GM18526 (cell line): ENCODE data around the gene GPRC5C.

ENCODE experiments used
- POLR2A ChIP-seq: IDR thresholded peaks from 3 replicates; pipeline ENCODE4 v1.6.1; 2011; ENCODE audit not compliant: insufficient read length; ENCODE audit errors: extremely low read depth

Gene GPRC5C

DNA sequence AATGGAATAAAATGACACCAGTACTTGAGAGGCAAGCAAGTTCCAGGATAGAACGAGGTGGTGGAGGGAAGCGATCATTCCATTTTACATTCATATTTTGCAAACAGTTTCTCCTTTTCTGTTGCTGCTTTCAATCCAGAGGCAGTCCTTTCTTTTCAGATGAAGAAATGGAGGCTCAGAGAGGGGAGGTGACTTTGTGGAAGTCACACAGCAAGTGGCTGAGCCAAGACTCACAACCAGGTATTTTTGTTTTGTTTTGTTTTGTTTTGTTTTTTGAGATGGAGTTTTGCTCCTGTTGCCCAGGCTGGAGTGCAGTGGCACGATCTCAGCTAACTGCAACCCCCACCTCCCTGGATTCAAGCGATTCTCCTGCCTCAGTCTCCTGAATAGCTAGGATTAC, 35.3 kb upstream of the GPRC5C start:
- TF ChIP-seq POLR2A: no peak

DNA sequence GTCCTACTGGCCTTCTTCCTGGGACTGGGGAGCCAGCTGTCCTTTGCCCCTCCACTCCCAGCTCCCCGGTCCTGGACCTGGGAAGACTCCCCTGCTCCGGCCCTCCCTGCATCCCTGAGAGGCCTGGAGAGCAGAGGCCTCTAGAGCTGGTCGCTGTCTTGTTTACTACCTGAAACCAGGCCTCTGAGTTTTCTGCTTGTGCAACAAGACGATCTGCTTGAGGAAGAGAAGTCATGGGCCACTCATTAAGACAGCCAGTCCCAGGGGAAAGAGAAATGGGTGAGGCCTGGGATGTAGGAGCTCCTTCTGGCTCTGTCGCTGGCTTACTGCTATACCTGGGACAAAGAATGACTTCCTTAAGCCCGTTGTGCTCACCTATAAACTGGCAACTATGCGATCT, 29.8 kb upstream of the GPRC5C start:
- TF ChIP-seq POLR2A: no peak

DNA sequence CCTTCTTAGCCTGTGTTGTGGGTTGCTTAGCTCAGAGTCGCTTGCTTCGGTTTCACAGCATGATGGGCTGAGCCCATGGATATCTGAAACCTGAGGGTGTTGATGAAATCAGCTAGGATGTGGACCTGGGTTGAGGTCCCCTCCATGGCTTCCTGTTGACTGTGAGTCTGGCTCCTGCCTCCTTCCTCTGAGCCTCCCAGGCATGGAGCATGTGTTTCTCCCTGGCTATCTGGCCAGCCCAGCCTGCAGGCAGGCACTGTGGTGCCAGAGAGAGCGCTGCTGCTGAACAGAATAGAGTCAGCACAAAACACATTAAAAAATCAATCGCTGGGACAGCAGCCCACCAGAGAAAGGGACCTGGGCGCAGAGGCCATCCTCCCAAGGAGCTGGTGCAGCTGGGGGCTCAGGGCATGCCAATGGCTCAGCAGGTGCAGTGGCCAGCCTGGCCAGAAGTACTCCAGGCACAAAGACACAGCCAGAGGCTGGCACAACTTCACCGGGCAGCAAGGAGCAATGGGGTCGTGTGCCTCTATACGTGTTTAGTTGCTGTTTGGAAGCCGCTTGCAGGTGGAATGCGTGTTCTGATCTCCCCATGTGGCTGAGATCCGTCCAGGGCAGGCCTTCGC, 28.3 kb upstream of the GPRC5C start:
- no peak for TF ChIP-seq POLR2A

DNA sequence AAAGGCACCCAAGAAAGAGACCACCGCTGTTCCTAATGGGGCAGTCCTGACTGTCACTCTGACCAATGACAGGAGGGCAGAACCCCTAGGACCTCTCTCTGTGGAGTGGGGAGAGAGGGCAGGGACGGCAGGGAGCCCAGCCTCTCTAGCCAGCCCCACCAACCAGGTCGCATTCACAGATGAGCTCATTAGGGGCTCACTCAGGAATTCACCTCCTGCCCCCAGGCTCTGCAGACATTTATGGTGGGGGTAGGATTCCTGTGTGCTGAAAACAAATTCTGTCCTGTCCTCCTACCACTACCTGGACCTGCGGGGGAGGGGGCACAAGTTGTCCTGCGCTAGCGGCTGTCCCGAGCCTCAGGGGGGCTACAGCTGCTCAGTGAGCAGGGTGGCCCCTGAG, 27.7 kb upstream of the GPRC5C start:
- no peak for TF ChIP-seq POLR2A

DNA sequence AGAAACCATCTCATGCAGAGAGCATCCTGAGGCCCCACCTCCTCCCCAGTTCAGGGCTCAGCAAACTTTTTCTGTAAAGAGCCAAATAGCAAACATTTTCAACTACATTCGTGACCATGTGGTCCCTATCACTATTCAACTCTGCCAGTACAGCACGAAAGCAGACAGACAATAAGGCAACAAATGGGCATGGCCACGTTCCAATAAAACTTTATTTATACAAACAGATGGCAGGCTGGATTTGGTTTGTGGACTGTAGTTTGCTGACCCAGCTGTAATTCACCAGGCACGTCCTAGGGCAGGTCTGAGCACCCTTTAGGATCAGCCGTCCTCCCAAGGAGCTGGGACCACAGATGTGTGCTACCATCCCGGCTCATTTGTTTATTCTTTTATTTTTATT, 27.1 kb upstream of the GPRC5C start:
- no peak for TF ChIP-seq POLR2A

DNA sequence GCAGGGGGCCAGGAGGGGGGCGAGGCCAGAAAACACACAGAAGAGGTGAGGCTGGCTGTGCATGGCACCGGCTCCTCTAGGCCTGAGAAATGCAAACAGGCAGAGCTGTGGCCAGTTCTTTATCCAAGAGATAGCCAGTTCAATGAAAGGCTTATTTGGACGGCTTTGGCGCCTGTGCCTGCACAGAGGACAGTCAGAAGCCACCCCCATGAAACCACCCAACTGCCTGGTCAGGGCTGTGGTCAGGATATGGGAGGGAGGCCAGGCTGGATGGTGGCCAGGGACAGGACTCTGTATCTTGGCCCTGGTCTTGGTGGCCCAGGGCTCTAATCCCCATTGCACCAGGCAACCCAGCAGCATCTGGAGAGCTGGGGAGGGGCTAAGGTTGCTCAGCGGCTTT, 24.5 kb upstream of the GPRC5C start:
- no peak for TF ChIP-seq POLR2A

DNA sequence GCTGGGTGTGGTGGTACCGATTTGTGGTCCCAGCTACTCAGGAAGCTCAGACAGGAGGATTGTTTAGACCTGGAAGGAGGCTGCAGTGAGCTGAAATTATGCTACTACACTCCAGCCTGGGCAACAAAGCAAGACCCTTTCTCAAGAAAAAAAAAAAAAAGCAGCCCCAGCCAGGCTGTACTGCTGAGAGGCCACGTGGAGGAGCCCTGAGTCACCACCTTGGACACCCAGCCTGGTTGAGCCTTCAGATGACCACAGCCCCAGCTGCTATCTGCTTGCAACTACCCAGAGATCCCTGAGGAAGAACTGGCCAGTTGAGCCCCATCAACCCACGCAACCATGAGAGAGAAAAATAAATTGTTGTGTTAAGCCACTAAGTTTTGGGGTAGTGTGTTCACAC, 23.6 kb upstream of the GPRC5C start:
- TF ChIP-seq POLR2A: no peak

DNA sequence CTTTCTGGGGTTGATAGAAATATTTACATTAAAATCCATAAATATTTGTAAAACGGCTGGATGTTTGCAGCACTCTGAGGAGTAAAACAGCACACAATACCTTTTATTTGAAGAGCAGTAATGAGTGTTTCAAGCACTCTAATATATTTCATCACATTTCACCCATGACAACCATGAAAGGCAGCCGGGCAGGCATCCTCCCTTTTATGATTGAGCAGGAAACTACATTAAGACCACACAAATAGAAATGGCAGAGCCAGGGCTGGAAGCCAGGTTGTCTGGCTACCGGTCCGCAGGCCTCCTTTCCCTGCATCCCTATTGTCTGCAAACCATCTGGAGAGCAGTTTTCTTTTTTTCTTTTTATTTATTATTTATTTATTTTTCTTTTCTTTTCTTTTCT, 23.1 kb upstream of the GPRC5C start:
- TF ChIP-seq POLR2A: no peak

DNA sequence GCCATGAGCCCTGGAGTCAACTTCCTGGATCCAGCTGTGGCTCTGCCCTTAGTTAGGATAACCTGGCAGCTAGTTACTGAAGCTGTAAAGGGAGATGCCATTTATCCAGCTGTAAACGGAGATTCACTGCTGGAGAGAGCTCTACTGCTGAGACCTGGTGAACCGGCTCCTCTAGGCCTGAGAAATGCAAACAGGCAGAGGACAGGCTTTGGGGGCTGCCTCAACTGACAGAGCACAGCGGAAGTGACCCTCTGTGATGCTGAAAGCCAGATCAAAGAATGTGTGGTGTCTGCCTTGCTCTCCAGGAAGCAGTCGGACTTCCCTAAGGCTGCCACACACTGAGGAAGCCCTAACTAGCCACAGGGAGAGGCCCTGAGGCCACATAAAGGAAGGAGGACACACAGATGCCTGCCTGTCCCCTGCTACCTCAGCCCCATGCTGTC, 21.9 kb upstream of the GPRC5C start:
- TF ChIP-seq POLR2A: no peak

DNA sequence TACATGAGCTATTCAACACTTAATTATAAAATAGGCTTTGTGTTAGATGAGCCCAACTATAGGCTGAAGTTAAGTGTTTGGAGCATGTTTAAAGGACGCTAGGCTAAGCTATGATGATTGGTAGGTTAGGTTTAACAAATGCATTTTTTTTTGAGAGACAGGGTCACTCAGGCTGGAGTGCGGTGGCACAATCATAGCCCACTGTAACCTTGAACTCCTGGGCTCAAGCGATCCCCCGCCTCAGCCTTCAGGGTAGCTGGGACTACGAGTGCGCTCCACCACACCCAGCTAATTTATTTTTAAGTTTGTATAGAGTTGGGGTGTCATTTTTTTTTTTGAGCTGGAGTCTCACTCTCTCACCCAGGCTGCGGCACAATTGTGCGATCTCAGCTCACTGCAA, 19.3 kb upstream of the GPRC5C start:
- TF ChIP-seq POLR2A: no peak

DNA sequence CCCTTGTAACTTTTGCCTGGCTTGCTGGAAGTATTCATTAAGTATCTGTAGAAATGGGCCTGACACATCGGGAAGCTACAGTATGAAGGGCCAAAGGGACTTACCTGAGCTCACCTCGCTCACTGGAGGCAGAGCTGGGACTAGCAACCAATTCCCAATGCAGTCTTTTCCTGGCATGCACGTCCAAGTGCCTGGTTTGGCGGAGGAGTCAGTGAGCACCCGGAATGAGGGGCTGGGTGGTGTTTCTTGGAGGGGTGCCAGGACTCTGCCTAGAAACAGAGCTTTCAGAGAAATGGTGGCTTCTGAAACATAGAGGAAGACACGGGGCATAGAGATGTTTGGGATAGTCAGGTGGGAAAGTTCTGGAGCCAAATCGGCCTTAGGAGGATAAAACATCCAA, 18.4 kb upstream of the GPRC5C start:
- no peak for TF ChIP-seq POLR2A

DNA sequence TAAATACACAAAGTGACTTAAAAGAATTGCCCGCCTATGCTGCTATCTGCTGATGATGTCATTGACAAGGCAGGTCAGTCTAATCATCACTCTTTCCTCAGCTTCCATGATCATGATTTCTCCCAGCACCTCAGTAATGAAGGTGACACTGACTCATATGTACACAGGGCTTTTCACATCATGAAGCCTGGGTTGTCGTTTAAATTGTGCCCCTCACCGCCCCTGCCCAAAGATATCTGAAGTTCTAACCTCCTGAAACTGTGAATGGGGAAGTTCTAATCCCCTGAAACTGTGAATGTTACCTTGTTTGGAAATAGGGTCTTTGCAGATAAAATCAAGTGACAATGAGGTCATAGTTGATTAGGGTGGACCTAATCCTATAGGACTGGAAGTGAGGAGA, 17.4 kb upstream of the GPRC5C start:
- TF ChIP-seq POLR2A: no peak

DNA sequence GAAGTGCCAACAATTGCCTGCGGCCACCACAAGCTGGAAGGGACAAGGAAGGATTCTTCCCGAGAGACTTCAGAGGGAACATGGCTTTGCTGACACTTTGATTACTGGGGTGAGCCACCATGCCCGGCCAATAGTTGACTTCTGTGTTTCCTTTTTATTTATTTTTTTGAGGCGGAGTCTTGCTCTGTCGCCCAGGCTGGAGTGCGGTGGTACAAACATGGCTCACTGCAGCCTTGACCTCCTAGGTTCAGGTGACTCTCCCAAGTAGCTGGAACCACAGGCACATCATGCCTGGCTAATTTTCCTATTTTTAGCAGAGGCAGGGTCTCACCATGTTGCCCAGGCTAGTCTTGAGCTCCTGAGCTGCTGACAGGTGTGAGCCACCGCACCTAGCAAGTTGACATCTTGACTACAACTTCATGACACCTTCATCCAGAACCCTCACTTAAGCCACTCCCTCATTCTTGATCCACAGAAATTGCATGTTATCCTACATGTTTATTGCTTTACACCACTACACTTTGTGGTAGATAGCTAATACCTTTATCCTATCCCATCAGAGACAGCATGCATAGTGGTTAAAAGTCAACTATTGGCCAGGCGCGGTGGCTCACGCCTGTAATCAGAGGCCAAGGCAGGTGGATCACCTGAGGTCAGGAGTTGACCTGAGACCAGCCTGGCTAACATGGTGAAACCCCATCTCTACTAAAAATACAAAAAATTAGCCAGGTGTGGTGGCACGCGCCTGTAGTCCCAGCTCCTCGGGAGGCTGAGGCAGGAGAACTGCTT, 16.1 kb upstream of the GPRC5C start:
- TF ChIP-seq POLR2A: no peak

DNA sequence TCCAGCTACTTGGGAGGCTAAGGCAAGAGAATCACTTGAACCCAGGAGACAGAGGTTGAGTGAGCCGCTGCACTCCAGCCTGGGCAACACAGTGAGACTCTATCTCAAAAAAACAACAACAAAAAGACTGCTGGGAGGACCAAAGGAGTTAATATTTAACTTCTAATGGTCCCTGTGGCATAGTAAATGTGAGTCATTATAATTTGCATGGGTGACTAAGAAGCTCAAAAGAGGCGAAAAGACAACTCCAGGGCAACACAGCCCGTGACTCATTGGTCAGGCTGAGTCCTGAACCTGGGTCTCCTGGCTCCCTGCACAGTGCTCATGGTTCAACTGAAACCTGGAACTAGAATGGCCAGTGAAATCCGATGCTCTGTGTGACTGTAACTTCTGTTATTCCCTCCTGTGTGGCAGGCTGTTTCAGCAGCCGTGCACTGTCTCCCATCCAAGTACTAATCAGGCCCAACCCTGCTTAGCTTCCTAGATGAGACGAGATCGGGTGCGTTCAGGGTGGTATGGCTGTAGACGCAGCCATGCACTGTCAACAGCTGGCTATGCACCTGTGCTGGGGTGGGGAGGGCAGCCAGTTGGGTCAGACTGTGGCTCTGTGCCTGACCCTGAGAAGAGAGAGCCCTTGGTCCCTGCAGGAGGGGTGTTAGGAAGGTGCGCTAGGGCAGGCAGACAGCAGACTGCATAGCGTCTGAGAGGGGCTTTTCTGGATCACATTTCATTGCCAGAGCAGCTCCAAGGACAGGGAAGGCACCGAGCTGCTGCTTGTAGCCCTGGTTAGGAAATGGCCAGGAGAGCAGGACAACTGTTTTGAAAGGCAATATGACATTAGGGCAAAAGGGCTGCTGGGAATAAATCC, 14.5 kb upstream of the GPRC5C start:
- TF ChIP-seq POLR2A: no peak

DNA sequence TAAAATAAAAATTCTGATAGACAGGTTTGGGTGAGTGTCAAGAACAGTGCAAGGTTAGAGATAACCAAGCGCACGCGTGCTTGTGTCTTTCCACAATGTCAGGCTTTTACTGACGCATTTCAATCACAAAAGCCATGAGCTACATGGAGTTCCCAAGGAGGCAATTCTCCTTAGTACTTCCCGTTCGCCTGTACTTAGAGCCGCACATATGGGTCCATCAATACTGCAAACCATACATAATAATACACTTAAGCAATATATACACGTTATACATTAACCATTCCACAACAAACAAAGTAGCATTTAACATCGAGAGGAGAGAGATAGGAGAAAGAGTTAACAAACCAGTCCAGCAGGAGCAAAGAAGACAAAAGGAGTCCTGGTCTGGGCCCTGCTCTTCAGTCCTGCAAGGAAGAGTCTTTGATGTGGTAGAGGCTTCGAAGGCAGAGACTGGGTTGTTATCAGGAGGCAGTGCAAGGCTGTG, 11.9 kb upstream of the GPRC5C start:
- no peak for TF ChIP-seq POLR2A

DNA sequence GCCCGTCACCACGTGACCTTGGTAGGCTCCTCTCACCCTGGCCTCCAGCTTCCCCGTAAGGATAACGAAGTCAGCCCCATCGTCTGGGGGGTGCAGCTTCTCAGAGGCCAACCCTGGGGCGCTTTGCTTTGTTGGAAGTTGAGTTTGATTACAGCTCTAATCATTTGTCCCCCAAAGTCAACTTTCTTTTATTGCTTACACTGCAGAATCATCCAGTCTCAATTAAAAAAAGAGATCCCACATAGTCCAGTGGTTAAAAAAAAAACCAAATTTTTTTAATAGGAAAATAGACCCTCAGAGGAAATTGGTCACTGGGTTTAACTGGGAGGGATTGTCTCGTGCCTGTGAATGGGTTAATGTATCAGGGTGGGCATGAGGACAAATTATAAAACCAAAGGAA, 7.8 kb upstream of the GPRC5C start:
- no peak for TF ChIP-seq POLR2A
